ENCODE data around the gene OXGR1.

GRCh38 chr13:96984051-96984508 is 10.2 kb downstream of the OXGR1 start:
- TF ChIP-seq CTCF (IDR thresholded peaks at IDR 0.05; ENCODE audit: low read length) (peak; percentile 72), EZH2phosphoT487 (IDR thresholded peaks at IDR 0.05; ENCODE audit: low read length) (no peak), EZH2 (optimal IDR thresholded peaks at IDR 0.05; ENCODE audit: low read depth, low read length) (no peak)

Data from MM.1S (cell line).